GM12873 (cell line): ENCODE data around the gene B3GNT5.

Source experiments
- TF ChIP-seq, protein P1 (sequence below): IDR thresholded peaks from 2 replicates; pipeline ENCODE4 v1.5.1; 2012; ENCODE audit warnings: low read depth, mild to moderate bottlenecking, moderate library complexity, low read length, control low read depth; ENCODE audit not compliant: insufficient read depth; ENCODE audit errors: missing control alignments

Gene B3GNT5

DNA sequence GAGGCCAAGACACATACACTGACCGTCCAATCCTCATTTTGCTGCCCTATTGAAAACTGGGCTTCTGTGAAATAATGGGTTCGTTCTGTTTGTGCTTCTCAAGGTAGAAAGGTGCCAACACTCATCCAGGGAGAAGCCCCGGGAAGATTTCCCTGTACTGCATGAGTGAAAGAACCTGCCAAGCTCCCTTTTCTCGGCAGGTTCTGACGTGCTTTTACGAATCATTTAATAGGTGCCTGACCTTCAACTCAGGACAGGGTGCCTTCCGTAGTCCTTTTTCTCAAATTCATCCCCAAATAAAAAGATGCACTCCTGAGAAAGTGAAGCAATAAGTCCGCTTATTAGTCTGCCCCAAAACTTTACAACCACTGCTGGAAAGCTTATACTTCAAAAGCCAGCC, 64.2 kb downstream of the B3GNT5 start:
- TF ChIP-seq, protein P1, sequence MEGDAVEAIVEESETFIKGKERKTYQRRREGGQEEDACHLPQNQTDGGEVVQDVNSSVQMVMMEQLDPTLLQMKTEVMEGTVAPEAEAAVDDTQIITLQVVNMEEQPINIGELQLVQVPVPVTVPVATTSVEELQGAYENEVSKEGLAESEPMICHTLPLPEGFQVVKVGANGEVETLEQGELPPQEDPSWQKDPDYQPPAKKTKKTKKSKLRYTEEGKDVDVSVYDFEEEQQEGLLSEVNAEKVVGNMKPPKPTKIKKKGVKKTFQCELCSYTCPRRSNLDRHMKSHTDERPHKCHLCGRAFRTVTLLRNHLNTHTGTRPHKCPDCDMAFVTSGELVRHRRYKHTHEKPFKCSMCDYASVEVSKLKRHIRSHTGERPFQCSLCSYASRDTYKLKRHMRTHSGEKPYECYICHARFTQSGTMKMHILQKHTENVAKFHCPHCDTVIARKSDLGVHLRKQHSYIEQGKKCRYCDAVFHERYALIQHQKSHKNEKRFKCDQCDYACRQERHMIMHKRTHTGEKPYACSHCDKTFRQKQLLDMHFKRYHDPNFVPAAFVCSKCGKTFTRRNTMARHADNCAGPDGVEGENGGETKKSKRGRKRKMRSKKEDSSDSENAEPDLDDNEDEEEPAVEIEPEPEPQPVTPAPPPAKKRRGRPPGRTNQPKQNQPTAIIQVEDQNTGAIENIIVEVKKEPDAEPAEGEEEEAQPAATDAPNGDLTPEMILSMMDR, result no peak

DNA sequence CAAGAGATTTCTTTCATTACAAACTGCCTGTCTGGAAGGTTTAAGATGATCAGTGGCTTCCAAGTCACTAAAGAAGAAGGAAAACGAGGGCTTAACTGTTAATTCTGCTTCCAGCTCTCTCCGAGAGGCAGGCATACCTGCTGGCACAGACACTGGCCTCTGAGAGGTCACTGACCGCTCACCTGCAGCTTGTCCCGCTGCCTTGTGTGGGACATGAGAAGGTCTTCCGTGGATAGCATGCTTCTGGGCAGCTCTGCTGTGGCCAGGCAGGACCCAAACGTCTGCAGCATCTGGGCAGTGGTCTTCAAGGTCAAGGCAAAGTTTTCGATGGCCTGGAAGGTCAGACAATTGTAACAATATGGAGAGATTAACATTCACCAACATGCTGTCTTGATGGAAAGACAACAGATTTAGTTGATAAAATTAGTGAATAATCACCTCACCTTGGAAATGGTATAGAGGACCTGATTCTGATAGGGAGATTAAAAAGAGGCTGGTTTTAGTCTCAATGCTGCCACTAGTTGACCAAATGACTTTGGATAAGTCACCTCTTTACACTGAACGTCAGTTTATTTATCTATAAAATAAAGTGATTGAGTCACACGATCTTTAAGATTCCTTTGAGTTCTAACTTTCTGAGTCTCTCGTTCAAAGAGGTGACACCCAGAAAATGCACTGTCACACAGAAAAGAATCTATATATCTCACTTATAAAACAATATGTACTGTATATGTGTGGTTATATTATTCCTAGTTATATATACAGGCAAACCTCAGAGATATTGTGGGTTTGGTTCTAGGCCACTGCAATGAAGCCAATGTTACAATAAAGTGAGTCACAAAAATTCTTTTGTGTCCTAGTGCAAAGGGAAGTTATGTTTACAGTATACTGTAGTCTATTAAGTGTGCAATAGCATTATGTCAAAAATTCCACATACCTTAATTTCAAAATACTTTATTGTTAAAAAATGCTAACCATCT, 65.1 kb downstream of the B3GNT5 start:
- TF ChIP-seq, protein P1, result no peak

DNA sequence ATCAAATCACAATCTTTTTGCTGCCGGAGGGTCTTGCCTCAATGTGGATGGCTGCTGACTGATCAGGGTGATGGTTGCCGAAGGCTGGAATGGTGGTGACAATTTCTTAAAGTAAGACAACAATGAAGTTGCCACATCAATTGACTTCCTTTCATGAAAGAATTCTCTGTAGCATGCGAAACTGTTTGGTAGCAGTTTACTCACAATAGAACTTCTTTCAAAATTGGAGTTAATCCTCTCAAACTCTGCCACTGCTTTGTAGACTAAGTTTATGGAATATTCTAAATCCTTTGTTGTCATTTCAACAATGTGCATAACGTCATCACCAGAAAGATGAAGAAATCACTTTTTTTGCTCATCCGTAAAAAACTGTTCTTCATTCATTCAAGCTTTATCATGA, 65.8 kb downstream of the B3GNT5 start:
- TF ChIP-seq, protein P1, result no peak

DNA sequence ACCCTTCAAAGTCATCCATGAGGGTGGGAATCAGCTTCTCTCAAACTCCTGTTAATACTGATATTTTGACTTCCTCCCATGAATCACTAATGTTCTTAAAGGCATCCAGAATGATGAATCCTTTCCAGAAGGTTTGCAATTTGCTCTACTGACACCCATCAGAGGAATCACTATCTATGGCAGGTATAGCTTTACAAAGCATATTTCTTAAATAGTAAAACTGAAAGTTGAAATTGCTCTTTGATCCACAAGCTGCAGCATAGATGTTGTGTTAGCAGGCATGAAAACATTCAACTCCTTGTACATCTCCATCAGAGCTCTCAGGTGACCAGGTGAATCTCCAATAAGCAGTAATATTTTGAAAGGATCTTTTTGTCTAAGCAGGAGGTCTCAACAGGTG, 66.3 kb downstream of the B3GNT5 start:
- TF ChIP-seq, protein P1, result no peak
